Gastroesophageal sphincter (tissue), 3 donors: Measurements from ENCODE around the gene KPNA1.

Source experiments
- POLR2AphosphoS5 ChIP-seq: sonication (generic); formaldehyde crosslinking; IDR thresholded peaks from one replicate; pipeline ENCODE4 v1.6.1; 2017; ENCODE audit warnings: antibody characterized with exemption
- TF ChIP-seq, protein P1 (sequence below), 4 experiments: fragments of 200-600 bp in 2 of 4; fragments of 450-650 bp in 2 of 4; sonication (generic) in 1 of 4; IDR thresholded peaks; one replicate each; pipeline ENCODE4 v1.5.1; 2017 to 2019; ENCODE audit warnings: antibody characterized with exemption in 4 of 4, mild to moderate bottlenecking in 2 of 4, moderate library complexity in 2 of 4

DNA sequence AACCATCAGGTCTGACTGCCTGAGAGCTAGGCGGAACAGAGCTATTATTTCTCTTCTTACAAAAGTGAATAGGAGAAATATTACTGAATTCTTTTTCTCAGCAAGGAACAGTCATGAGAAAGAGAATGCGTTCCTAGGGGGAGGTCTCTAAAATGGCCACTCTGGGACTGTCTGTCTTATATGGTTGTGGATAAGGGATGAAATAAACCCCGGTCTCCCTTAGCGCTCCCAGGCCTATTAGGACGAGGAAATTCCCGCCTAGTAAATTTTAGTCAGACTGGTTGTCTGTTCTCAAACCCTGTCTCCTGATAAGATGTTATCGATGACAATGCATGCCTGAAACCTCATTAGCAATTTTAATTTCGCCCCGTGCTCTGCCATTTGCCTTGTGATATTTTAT lies 78.8 kb downstream of the KPNA1 start:
- TF ChIP-seq, protein P1, sequence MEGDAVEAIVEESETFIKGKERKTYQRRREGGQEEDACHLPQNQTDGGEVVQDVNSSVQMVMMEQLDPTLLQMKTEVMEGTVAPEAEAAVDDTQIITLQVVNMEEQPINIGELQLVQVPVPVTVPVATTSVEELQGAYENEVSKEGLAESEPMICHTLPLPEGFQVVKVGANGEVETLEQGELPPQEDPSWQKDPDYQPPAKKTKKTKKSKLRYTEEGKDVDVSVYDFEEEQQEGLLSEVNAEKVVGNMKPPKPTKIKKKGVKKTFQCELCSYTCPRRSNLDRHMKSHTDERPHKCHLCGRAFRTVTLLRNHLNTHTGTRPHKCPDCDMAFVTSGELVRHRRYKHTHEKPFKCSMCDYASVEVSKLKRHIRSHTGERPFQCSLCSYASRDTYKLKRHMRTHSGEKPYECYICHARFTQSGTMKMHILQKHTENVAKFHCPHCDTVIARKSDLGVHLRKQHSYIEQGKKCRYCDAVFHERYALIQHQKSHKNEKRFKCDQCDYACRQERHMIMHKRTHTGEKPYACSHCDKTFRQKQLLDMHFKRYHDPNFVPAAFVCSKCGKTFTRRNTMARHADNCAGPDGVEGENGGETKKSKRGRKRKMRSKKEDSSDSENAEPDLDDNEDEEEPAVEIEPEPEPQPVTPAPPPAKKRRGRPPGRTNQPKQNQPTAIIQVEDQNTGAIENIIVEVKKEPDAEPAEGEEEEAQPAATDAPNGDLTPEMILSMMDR (IDR thresholded peaks at IDR 0.05): no peak
- TF ChIP-seq POLR2AphosphoS5: no peak
